DMS153 treated with DMSO at 0.1 percent for 48 hours (cell line): ENCODE measurements around the gene DBN1.

Experiments used
- DNase-seq: peaks from one replicate; lab custom pipeline; 2025; ENCODE audit not compliant: unreplicated experiment; lab: John Stamatoyannopoulos, UW

DBN1 gene

DNA sequence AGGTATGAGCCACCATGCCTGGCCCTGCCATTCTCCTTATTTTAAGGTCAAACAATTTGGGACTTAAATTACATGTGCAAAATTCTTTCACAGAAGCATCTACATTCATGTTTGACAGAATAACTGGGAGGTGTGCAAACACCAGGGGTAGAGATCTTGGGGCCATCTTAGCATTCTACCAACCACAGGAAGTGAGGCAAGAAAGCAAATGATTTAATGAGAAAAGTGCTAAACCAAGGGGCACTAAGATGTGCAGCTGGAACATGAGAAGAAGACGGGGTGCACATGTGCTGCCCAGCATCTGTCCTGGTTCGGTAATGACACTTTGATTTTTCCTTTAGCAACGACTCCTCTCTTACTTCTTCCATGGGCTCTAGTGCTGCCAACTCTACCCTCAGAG lies 62.9 kb downstream of the DBN1 start:
- DNase-seq: no peak

DNA sequence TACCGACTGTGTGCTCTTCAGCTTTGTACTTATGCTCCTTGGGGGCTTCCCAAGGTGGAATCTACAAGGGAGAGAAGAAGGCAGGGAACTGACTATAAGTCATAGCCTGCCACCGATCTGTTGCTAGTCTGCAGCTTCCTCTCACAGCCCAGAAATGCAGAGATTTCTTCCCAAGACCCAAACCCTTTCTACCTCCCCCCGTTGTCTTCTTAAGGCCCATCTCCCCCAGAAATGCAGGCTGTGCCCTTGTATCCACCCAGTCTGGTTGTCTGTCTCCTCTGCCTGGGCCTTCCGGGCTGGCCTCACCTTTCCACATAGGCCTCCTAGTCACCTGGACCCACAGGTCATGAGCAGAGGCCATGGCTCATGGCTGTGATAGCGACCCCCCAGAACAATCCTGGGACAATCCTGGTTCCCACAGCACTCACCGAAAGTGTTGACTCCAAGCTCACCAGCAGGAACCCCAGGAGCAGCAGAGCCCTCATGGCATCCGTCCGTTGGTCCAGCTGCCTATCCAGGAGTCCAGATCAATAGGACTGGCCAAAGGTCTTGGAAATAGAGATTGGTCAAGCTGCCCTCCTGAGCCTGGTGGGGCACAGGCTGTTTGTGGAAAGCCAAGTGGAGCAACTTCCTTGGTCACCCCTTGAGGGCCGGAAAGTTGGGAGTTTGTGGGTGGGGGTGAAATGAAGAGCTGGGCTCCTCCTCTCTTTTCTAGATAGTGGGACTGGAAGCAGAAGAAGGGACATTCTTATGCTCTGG lies 64.2 kb downstream of the DBN1 start, which contains the start of gene F12:
Gene F12 (minus strand): TSS at position 522 of the 759 bp plus-strand sequence. CDS start 37 bp downstream, at position 485.
- no peak for DNase-seq
